CD1c-positive myeloid dendritic cell (primary cell): Measurements from ENCODE around the gene SLC6A18.

Experiments
- DNase-seq: peaks from one replicate; pipeline ENCODE4 v3.0.0-alpha.2; 2016; ENCODE audit errors: extremely low spot score

The SLC6A18 gene

DNA sequence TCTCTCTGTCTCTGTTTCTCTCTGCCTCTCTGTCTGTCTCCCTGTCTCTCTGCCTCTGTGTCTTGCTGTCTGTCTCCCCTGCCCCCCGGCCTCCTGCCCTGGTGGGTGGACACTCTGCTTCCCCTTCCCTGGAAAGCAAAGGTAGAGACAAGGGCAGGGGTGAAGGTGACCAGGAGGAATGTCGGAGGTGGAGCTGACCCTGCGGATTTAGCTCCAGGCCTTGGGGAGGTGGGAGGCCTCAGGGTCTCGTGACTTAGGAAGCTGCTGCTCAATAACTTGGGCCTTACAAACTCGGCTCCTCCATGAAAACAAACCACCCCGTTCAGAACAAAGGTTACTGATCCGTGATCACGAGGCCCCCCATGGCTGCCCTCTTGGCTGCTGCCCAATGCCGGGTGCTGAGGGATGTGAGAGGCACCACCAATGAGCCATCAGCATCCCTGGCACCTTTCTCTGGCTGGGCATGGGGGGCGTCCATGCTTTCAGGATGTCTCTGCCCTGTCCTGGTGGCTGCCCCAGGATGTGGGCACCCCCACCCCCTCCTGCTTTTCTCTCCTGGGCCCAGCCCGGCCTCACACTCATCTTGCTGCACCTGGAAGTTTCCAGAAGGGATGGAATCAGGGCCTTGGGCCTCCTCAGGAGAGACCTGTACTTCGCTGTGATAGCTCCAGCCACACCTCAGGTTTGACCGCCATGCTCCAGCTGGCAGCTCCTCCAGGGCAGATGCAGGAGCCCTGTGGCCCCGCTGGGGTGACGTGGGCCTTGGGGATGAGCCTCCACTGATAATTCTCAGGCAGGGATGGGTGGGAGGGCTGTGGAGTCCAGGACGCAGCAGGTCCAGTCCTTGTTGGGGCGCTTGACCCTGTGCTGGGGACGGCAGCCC, 38.6 kb upstream of the SLC6A18 start:
- no peak for DNase-seq

DNA sequence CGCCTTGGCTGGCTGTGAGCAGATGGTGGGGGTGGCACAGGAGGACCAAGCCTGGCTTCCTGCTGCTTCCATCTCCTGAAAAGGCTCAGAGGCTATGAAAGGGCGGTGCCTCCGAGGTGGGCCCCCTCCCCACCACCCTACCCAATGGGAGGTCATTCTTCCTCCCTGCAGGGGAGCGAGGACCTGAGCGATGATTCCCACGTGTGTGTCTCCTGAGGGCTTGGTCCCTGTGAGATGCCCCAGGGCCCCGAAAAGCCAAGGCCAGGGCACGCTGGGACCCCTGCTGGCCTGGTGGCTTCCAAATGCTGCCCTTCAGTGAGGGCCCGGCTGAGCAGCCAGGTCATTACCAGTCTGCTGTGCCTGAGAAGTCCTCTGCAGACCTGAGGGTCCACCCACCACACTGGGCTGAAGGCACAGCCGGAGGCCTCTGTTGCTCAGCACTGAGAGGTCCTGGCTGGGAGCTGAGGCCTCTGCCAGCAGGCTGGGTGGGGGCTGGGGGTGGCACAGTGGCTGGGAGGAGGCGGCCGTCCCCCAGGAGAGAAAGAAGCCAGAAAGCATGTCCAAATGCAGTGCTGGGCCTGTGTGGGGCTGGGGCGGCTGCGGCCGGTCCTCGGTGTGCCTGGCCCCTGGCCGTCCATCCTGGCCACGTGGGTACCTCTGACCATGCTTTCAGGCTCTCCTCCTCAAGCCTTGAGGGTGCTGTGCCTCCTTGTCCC, 37.8 kb upstream of the SLC6A18 start:
- no peak for DNase-seq

DNA sequence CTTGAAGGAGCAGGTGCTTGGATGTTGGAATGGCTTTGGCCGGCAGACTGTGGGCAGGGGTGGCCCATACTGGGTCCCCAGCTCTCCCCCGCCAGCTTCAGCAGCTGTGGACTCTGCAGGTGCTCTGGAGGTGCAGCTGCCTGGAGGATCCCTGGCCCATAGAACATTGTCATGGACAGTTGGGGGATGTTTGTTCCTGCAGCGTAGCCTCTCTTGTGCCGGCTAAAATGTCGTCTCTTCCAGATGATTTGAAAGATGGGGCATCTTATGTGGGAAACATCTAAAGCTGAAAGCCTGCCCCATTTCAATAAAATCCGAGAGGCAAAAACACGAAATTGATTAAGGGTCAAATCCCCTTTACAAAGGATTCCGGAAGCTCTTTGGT, 37.2 kb upstream of the SLC6A18 start:
- DNase-seq = no peak

DNA sequence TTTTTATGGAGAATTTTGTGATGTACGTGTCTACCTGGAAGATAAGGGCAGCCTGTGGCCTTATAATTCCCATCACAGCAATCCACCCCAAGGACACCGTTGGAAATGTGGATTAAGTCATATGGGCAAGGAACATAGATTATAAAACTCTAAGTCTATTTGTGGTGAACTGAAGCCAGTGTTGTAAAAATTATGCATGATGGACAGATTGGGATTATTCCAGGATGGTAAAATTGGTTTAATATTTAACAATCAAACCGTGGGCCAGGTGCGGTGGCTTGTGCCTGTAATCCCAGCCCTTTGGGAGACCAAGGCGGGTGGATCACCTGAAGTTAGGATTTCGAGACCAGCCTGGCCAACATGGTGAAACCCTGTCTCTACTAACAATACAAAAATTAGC, 36.7 kb upstream of the SLC6A18 start:
- DNase-seq = no peak

DNA sequence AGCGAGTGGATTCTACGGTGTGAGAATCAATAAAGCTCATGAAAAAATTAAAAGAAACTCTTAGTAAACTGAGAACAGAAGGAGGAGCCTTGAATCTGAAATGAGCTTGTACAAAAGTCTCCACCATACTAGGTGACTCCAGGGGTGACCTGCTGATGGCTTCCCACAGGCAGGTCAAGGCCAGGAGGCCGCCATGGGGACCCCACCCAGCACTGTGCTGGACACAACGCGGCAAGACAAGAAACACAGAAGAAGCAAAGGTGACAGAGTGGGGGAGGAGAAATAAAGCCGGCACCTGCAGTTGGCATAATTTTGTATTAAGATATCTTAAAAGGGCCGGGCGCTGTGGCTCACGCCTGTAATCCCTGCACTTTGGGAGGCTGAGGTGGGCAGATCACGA, 35.9 kb upstream of the SLC6A18 start:
- no peak for DNase-seq

DNA sequence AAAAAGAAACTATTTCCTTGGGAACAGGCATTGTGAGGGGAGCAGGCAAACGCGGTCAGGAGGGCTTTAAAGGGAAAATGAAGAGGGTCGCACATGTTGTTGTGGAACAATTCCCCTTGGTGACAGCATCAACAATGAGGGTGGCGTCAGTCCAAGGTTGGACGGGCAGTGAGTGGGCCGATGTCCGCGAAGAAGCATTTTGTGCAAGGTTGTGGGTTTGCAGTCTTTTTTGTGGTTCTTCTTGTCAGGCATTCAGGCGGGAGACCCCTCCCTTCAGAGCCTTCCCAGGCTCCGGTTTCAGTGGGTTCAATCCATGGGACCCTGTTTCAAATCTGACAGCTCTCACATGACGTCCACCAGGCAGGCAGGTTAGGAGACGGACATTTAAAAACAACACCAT, 34.9 kb upstream of the SLC6A18 start:
- no peak for DNase-seq

DNA sequence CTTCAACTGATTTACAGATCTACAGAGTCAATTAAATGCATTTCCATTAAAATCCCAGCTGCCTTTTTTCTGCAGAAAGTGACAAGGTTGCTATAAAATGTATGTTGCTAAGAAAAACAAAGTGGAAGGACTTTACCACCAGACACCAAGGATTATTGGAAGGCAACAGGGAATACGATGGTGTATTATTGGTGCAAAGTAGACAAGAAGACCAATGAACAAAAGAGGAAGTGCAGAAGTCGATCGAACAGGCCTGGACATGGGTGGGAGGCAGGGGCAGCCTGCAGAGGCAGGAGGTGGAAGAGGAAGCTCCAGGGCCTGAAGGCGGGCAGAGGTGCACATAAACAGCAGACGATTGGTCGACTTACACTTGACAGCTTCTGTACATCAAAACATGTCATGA, 34.3 kb upstream of the SLC6A18 start:
- DNase-seq = peak; percentile 56

DNA sequence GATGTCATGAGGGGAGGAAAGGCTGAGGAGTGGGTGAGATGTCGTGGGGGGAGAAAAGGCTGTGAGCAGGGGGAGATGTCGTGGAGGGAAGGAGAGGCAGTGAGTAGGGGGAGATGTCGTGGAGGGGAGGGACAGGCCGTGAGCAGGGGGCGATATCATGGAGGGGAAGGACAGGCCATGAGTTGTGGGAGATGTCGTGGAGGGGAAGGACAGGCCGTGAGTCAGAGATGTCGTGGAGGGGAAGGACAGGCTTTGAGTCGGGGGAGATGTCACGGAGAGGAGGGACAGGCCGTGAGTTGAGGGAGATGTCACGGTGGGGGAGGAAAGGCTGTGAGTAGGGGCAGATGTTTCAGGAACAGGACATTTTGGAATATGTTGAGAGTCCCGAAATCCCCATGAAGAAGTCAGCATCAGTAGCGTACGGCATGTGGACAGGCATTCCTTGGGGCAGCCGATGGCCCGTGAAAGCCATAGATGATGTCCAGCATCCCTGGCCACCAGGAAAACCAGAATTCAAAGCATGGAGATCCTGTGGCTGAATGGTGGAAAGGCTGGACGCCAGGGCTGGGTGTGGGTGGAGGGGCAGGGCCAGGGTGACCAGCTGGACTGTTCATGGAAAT, 32.1 kb upstream of the SLC6A18 start:
- no peak for DNase-seq

DNA sequence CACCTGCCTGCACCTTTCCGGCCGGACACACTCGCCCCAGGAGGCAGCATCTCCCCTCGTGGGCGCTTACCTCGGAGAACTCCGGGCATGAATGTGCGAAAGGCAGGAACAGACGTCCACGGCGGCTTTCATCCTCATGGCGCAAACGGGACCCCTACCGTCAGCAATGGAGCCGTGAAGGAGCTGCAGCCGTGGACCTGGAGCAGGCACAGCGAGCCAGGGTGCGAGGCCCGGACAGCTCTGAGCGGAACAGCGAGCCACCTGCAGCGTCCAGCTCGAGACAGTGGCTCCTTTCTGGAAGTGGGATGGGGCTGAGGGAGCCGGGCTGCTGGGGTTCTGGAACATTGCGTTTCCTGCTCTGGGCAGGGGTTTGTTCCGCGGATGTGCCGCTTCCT, 31.6 kb upstream of the SLC6A18 start:
- no peak for DNase-seq

DNA sequence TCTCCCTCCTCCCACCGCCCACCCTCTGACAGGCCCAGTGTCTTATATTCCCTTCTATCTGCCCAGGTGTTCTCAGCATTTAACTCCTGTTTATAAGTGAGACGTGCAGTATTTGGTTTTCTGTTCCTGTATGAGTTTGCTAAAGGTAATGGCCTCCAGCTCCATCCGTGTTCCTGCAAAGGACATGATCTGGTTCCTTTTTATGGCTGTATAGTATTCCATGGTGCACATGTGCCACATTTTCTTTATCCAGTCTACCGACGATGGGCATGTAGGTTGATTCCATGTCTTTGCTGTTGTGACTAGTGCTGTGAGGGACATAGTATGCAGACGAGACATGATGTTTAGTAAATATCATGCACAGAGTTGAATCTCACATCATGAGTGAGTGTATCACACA, 30.8 kb upstream of the SLC6A18 start:
- no peak for DNase-seq

DNA sequence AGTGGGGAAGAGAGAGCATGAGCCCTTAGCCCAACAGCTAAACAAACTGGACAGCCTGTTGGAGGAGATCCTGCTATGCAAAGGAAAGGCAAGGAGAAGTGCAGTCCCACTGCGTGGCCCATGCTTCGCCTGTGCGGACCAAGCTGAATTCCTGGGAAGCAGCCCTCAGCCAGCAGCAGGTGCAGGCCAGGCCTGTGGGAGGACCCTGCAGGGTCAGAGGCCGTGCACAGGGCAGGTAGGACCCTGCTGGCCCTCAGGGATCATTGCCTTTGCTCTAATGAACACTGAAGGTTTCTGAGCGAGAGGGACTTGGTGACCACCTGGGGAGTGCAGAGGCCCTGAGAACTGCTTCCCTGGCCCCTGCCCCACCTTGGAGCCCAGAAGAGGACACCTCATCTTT, 29.7 kb upstream of the SLC6A18 start:
- DNase-seq = no peak

DNA sequence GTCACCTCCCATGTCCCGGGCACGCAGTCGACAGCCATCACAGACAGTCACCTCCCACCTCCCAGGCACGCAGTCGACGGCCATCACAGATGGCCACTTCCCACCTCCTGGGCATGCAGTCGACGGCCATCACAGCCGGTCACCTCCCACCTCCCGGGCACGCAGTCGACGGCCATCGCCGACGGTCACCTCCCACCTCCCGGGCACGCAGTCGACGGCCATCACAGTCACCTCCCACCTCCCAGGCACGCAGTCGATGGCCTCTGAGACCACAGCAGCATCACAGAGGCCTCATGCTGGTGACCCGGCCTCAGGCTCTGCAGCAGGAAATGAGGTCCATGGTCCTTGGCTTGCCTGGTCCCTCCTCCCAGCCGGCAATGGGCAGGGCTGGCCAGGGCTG, 29.3 kb upstream of the SLC6A18 start:
- DNase-seq = no peak

DNA sequence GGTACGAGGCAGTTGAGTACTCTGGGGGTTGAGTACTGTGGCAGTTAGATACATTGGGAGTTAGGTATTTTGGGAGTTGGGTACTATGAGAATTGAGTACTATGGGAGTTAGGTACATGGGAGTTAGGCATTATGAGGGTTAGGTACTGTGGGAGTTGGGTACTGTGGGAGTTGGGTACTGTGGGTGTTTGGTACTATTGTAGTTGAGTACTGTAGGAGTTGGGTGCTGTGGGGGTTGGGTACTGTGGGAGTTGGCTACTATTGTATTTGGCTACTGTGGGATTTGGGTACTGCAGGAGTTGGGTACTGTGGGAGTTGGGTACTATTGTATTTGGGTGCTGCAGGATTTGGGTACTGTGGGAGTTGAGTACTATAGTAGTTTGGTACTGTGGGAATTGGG, 28.6 kb upstream of the SLC6A18 start:
- DNase-seq = no peak

DNA sequence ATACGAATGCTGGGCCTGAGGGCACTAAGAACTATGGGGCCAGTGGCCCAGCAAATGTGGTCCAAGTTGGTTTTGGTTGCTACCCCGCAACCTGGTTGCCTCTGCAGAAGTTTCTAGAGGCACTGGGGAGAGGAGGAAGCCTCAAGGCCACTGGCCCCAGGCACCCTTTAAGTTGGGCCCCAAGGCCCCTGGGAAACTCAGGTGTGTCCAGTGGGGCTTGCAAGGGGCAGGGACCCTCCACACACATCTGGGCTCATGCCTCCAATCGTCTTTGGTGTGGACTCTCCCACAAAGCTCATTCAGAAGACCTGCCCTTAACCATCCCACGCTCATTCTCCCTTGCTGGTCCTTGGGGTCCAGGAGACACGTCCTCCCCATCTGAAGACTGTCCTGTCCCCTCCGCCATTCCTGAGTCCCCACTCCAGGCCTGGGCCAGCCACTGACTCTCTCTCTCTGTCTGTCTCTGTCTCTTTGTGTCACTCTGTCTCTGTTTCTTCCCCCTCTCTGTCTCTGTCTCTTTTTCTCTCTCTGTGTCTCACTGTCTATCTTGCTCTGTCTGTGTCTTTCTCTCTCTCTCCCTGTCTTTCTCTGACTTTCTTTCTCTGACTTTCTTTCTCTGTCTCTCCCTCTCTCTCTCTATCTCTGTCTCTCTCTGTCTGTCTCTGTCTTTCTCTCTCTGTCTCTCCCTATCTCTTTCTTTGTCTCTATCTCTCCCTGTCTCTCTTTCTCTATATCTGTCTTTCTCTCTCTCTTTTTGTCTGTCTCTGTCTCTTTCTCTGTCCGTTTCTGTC, 27.1 kb upstream of the SLC6A18 start:
- DNase-seq = no peak

DNA sequence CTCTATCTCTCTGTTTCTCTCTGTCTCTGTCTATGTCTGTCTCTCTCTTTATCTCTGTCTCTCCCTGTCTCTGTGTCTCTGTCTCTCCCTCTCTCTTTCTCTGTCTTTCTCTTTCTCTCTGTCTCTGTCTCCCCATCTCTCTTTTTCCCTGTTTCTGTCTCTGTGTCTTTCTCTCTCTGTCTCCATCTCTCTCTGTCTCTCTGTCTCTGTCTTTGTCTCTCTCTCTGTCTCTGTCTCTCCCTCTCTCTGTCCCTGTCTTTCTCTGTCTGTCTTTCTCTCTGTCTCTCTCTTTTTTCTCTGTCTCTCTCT, 25.9 kb upstream of the SLC6A18 start:
- DNase-seq = no peak

DNA sequence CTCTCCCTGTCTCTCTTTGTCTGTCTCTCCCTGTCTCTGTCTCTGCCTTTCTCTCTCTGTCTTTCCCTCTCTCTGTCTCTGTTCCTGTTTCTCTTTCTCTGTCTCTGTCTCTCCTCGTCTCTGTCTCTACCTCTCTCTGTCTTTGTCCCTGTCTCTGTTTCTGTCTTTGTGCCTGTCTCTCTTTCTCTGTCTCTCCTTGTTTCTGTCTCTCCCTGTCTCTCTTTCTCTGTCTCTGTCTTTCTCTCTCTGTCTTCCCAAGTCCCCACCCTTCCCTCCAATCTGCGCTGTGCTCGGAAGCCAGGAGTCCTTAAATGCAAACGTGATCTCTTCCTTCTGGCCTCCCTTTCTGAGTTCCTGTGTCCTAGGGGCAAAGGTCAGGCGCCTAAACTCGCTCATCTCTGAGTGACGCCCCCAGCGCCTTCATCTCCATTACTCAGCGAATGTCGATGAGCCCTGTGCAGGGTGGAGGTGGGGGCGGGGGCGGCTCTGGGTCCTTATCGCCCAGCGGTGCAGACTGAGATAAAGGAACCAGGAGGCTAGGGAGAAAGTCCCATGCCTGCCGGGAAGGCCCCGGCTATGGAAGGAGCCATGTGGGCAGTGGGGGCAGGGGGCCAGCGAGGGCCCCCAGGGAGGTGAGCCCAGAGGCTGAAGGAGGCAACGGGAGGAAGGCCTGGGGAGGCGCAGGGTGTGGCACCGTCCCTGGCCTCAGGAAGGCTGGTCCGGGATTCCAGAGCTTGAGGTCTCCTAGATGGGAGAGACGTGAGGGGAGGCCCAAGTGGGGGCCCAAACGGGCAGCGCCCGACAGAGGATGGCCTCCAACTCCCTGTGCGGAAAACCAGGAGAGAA, 25.3 kb upstream of the SLC6A18 start:
- DNase-seq = no peak

DNA sequence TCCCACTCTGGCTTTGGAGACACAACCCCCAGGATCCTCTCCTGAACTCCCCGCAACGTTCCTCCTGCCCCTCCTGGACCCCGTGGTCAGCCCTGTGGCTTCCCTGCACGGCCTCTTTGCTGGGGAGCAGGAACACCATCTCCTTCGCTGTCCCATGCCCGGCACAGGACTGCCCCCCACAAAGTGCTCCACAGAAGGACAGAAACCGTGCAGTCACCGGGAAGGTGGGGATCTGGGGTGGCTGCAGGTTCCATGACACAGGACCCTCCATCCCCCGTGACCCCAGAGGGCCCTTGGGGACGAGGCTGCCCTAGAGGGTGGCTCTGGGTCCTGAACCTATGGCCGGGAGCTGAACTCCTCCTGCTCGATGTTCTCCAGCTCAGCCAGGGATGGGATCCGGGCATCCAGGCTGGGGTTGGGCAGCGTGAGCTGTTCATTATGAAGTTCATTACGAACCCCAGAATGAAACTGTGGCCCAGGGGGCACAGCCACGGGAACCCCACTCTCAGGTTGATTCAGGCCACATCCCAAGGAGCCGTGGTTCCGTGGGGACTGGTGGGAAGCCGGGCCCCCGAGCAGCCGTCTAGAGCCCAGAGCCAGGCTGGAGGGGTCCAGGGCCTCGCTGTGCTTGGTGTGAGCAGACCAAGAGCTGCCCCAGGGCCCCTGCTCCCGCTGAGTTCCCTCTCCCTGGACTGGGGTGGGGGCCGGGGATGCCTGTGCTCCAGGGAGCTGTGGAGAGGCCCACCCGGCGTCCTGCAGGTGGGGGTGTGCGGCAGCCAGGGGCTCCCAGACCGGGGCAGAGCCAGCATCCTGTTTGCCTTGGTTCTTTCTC, 24.5 kb upstream of the SLC6A18 start:
- DNase-seq = no peak

DNA sequence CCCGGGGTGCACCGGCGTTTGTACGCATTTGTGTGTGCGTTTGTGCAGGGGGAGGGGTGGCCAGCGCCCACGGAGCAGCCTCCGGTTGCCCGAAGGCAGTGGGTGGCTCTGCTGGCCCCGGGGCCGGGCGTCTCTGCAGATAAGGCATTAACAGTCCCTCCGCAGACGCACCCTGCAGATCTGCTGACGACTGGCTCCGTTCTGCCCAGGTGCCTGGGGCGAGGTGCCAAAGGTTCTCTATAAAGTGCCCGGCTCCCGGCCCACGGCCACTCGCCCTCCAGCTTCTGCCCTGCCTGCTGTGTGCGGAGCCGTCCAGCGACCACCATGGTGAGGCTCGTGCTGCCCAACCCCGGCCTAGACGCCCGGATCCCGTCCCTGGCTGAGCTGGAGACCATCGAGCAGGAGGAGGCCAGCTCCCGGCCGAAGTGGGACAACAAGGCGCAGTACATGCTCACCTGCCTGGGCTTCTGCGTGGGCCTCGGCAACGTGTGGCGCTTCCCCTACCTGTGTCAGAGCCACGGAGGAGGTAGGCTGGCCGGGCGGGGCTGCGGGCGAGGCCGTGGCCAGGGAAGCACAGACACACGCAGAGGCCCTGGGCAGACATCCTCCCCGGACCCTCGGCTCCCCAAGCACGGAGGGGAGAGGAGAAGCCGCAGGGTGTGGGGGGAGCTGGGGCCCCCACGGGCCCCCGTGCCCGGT, 23.7 kb upstream of the SLC6A18 start, which contains the start of gene SLC6A19:
TSS of gene SLC6A19 (plus strand) at position 269 of the 699 bp plus-strand sequence. CDS start at position 325, 56 bp downstream.
- no peak for DNase-seq

DNA sequence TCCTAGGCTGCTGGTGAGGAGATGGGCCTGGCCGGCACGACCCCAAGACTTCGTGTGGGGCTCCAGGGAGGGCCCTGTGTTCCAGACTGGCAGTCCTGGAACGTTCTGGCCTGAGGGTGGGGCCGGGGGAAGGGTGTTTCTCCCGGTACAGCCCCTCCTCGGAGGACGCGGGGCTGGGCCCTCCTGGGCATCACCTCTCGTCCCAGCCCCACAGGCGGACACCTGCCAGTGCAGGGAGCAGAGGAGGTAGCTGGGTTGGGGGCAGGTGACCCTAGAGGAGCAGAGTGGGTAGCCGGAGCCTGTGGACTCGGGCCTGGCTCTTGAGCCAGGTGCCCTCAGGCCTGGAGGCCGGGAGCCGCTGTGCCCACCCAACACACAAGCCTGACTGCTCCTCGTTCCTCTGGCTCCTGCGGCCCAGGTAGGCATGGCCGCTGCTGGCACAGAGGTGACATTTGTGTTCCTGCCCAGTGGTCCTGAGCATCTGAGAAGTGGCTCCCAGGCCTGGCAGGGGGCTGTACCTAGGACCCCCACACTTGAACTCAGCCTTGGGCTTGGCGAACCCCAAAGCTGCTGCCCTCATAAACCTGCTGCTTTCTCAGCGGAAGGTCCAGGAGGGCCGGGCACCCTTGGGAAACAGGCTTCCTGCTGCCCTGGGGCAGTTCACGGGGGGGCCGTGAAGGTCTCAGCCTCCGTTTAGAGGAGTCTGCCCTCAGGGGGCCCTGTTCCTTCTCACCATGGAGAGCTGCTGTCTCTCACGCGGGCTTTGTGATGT, 23.0 kb upstream of the SLC6A18 start:
- no peak for DNase-seq
